ENCODE results near the gene DYNC1H1. TPM values are rescaled to one million over a fixed set of nuclear protein-coding genes. Genes with fewer than 3 reads are reported as not detected.

DYNC1H1 gene
- total RNA-seq, 1 experiment from 2014 or later, result 438 TPM

DNA sequence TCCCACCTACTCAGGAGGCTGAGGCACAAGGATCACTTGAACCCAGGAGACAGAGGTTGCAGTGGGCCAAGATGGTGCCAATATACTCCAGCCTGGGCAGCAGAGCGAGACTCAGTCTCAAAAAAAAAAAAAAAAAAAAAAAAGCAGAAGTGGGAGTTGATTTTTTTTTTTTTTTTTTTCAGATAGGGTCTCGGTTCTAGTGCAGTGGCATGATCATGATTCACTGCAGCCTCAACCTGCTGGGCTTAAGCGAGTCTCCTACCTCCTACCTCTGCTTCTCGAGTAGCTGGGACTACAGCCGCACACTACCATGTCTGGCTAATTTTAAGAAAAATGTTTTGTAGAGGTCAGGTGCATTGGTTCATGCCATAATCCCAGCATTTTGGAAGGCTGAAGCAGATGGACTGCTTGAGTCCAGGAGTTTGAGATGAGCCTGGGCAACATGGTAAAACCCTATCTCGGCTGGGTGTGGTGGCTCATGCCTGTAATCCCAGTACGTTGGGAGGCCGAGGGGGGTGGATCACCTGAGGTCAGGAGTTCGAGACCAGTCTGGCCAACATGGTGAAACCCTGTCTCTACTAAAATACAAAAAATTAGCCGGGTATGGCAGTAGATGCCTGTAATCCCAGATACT is 138.8 kb downstream of the DYNC1H1 start (continued):
- TF ChIP-seq, protein P1, sequence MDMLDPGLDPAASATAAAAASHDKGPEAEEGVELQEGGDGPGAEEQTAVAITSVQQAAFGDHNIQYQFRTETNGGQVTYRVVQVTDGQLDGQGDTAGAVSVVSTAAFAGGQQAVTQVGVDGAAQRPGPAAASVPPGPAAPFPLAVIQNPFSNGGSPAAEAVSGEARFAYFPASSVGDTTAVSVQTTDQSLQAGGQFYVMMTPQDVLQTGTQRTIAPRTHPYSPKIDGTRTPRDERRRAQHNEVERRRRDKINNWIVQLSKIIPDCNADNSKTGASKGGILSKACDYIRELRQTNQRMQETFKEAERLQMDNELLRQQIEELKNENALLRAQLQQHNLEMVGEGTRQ (CRISPR knock-in tag; IDR thresholded peaks at IDR 0.05), result no peak
- no peak for TF ChIP-seq NR3C1 (CRISPR knock-in tag; conservative IDR thresholded peaks at IDR 0.05; ENCODE audit: low read depth)
- TF ChIP-seq, protein P2, sequence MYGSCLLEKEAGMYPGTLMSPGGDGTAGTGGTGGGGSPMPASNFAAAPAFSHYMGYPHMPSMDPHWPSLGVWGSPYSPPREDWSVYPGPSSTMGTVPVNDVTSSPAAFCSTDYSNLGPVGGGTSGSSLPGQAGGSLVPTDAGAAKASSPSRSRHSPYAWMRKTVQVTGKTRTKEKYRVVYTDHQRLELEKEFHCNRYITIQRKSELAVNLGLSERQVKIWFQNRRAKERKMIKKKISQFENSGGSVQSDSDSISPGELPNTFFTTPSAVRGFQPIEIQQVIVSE (CRISPR knock-in tag; IDR thresholded peaks at IDR 0.05; ENCODE audit: borderline replicate concordance), result no peak
- no peak for TF ChIP-seq SOX15 (CRISPR knock-in tag; IDR thresholded peaks at IDR 0.05)
- TF ChIP-seq, protein P3, sequence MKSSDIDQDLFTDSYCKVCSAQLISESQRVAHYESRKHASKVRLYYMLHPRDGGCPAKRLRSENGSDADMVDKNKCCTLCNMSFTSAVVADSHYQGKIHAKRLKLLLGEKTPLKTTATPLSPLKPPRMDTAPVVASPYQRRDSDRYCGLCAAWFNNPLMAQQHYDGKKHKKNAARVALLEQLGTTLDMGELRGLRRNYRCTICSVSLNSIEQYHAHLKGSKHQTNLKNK (CRISPR knock-in tag; IDR thresholded peaks at IDR 0.05), result no peak
- TF ChIP-seq CREB1 (CRISPR knock-in tag; IDR thresholded peaks at IDR 0.05), result no peak
- no peak for TF ChIP-seq MYBL2 (CRISPR knock-in tag; IDR thresholded peaks at IDR 0.05)
- TF ChIP-seq, protein P4, sequence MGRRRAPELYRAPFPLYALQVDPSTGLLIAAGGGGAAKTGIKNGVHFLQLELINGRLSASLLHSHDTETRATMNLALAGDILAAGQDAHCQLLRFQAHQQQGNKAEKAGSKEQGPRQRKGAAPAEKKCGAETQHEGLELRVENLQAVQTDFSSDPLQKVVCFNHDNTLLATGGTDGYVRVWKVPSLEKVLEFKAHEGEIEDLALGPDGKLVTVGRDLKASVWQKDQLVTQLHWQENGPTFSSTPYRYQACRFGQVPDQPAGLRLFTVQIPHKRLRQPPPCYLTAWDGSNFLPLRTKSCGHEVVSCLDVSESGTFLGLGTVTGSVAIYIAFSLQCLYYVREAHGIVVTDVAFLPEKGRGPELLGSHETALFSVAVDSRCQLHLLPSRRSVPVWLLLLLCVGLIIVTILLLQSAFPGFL (CRISPR knock-in tag; IDR thresholded peaks at IDR 0.05; ENCODE audit: borderline replicate concordance), result no peak
- no peak for TF ChIP-seq ZNF138 (CRISPR knock-in tag; conservative IDR thresholded peaks at IDR 0.05)
- TF ChIP-seq CBFB (CRISPR knock-in tag; IDR thresholded peaks at IDR 0.05; ENCODE audit: low read depth), result no peak
- no peak for TF ChIP-seq TCF7 (CRISPR knock-in tag; IDR thresholded peaks at IDR 0.05; ENCODE audit: low read depth)
- TF ChIP-seq GABPB1 (CRISPR knock-in tag; IDR thresholded peaks at IDR 0.05), result no peak
- no peak for TF ChIP-seq NFYB (CRISPR knock-in tag; conservative IDR thresholded peaks at IDR 0.05; ENCODE audit: low read depth)
- no peak for TF ChIP-seq NR2C2 (CRISPR knock-in tag; IDR thresholded peaks at IDR 0.05)

DNA sequence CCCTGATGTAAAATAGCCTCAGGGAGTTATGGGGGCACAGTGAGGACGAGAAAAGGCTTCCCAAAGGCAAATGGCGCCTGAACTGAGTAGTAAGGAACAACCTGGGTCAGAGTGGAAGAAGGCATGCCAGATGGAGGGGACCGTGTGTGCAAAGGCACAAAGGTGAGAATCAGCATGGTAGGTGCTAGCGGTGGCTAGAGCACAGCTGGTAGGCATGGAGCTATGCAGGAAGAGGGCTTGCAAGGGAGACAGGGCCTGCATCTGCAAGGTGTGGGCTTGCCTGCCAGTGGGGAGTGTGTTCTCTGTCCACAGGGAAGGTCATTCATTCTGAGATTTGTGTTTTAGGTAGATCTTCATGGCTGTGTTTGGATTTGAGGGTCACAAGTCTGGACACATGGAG is 141.0 kb downstream of the DYNC1H1 start:
- DNase-seq (ENCODE audit: low spot score) (no peak), ATAC-seq (no peak; the same call in none of the 2 replicates)
- POLR2A ChIA-PET, result interaction anchor here (0.5 to 1.1 kb wide), 2 partner anchors 113 to 335 kb away, joined by 3 read pairs; no protein-coding TSS in a partner anchor
- H3K27ac Mint-ChIP-seq, result peak overlapping the region; percentile 66; the same call in 1 of the 2 replicates
- peaks cover 15% of the 10 kb centered on the region for H3K9me3 Mint-ChIP-seq
- H3K36me3 Mint-ChIP-seq, result peaks cover 12% of the 10 kb centered on the region
- H3K4me1 Mint-ChIP-seq, result peaks cover 12% of the 10 kb centered on the region
- H3K4me3 Mint-ChIP-seq, result no peak overlapping the region
- CTCF ChIA-PET, result interaction anchor here (0.6 to 3.0 kb wide), 3 partner anchors 9 to 59 kb away, joined by 3 to 14 read pairs (median 4); no protein-coding TSS in a partner anchor
- TF ChIP-seq TP53 (CRISPR knock-in tag; IDR thresholded peaks at IDR 0.05) (no peak), PRRX2 (CRISPR knock-in tag; IDR thresholded peaks at IDR 0.05) (no peak), ZNF138 (CRISPR knock-in tag; conservative IDR thresholded peaks at IDR 0.05) (no peak), CBFB (CRISPR knock-in tag; IDR thresholded peaks at IDR 0.05; ENCODE audit: low read depth) (no peak), NR3C1 (CRISPR knock-in tag; conservative IDR thresholded peaks at IDR 0.05; ENCODE audit: low read depth) (no peak), GABPB1 (CRISPR knock-in tag; IDR thresholded peaks at IDR 0.05) (no peak)
- TF ChIP-seq, protein P5, sequence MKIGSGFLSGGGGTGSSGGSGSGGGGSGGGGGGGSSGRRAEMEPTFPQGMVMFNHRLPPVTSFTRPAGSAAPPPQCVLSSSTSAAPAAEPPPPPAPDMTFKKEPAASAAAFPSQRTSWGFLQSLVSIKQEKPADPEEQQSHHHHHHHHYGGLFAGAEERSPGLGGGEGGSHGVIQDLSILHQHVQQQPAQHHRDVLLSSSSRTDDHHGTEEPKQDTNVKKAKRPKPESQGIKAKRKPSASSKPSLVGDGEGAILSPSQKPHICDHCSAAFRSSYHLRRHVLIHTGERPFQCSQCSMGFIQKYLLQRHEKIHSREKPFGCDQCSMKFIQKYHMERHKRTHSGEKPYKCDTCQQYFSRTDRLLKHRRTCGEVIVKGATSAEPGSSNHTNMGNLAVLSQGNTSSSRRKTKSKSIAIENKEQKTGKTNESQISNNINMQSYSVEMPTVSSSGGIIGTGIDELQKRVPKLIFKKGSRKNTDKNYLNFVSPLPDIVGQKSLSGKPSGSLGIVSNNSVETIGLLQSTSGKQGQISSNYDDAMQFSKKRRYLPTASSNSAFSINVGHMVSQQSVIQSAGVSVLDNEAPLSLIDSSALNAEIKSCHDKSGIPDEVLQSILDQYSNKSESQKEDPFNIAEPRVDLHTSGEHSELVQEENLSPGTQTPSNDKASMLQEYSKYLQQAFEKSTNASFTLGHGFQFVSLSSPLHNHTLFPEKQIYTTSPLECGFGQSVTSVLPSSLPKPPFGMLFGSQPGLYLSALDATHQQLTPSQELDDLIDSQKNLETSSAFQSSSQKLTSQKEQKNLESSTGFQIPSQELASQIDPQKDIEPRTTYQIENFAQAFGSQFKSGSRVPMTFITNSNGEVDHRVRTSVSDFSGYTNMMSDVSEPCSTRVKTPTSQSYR (CRISPR knock-in tag; IDR thresholded peaks at IDR 0.05), result no peak
- TF ChIP-seq, protein P2 (CRISPR knock-in tag; IDR thresholded peaks at IDR 0.05; ENCODE audit: borderline replicate concordance), result no peak
- peaks cover 2% of the 10 kb centered on the region; the same call in 1 of the 2 replicates for H3K27me3 Mint-ChIP-seq (ENCODE audit: low read depth)

Other genes with a start within 250 kb of the DYNC1H1 start
- gene PPP2R5C, start 202.9 kb upstream of the DYNC1H1 start, total RNA-seq (2021), result 89.9 to 105 TPM (median 99.9 TPM) in 3 replicates
- 808 to 842 TPM (median 832 TPM) in 3 replicates for gene HSP90AA1, start 122.5 kb downstream of the DYNC1H1 start, total RNA-seq (2021)
- gene WDR20, start 175.3 kb downstream of the DYNC1H1 start, total RNA-seq (2021), result 25.6 to 27.5 TPM (median 25.9 TPM) in 3 replicates